ENCODE data around the gene REEP5. TPM values are rescaled to one million over a fixed set of nuclear protein-coding genes. Genes with fewer than 3 reads are reported as not detected.
"Not testable (repeated sequence)": the region's sequence is repeated elsewhere in the genome, so short reads cannot be mapped to it uniquely, and the experiment has no call there.

Gene REEP5
- total RNA-seq, 1 donor from 2014 or later, result 64.0 TPM

GRCh38 chr5:112960863-112961504 lies 39.0 kb upstream of the REEP5 start:
- no peak overlapping the region for H3K4me3 ChIP-seq (ENCODE audit: low read depth, low read length)
- DNase-seq (ENCODE audit: low read depth), result no peak
- no peak for TF ChIP-seq CTCF (conservative IDR thresholded peaks at IDR 0.05; ENCODE audit: low read depth, low read length)

GRCh38 chr5:112960315-112960714 lies 38.3 kb upstream of the REEP5 start:
- TF ChIP-seq CTCF (conservative IDR thresholded peaks at IDR 0.05; ENCODE audit: low read depth, low read length), result no peak
- no peak overlapping the region for H3K4me3 ChIP-seq (ENCODE audit: low read depth, low read length)
- no peak for DNase-seq (ENCODE audit: low read depth)

- not testable (repeated sequence) for H3K4me3 ChIP-seq (ENCODE audit: low read depth, low read length)
- DNase-seq (ENCODE audit: low read depth), result peak; percentile 54
Measured at GRCh38 chr5:112959872-112960271, 37.8 kb upstream of the REEP5 start.

- DNase-seq (ENCODE audit: low read depth), result peak; percentile 70
- TF ChIP-seq CTCF (conservative IDR thresholded peaks at IDR 0.05; ENCODE audit: low read depth, low read length), result no peak
- H3K4me3 ChIP-seq (ENCODE audit: low read depth, low read length), result no peak overlapping the region
Measured at GRCh38 chr5:112958093-112959088, 36.4 kb upstream of the REEP5 start.

GRCh38 chr5:112957036-112957808 lies 35.2 kb upstream of the REEP5 start:
- no peak for TF ChIP-seq CTCF (conservative IDR thresholded peaks at IDR 0.05; ENCODE audit: low read depth, low read length)
- DNase-seq (ENCODE audit: low read depth), result no peak
- no peak overlapping the region for H3K4me3 ChIP-seq (ENCODE audit: low read depth, low read length)

GRCh38 chr5:112956606-112957005 lies 34.6 kb upstream of the REEP5 start:
- no peak for TF ChIP-seq CTCF (conservative IDR thresholded peaks at IDR 0.05; ENCODE audit: low read depth, low read length)
- H3K4me3 ChIP-seq (ENCODE audit: low read depth, low read length), result no peak overlapping the region
- no peak for DNase-seq (ENCODE audit: low read depth)
